ENCODE data around the gene TBC1D22A.

Gene TBC1D22A

GRCh38 chr22:46858181-46858771, 95.8 kb downstream of the TBC1D22A start:
- DNase-seq (ENCODE audit: low read depth in 2 of 2) = no peak

- DNase-seq (ENCODE audit: low read depth in 2 of 2) = no peak
Observed at GRCh38 chr22:46860562-46860961, 98.1 kb downstream of the TBC1D22A start.

- no peak for DNase-seq (ENCODE audit: low read depth in 2 of 2)
Observed at GRCh38 chr22:46861468-46862367, 99.3 kb downstream of the TBC1D22A start.

- no peak for DNase-seq (ENCODE audit: low read depth in 2 of 2)
Observed at GRCh38 chr22:46862418-46863324, 100.2 kb downstream of the TBC1D22A start.

- DNase-seq (ENCODE audit: low read depth in 2 of 2) = no peak
Observed at GRCh38 chr22:46863794-46864193, 101.3 kb downstream of the TBC1D22A start.

GRCh38 chr22:46864314-46865051, 102.0 kb downstream of the TBC1D22A start:
- DNase-seq (ENCODE audit: low read depth in 2 of 2) = no peak

GRCh38 chr22:46865052-46865434, 102.6 kb downstream of the TBC1D22A start:
- no peak for DNase-seq (ENCODE audit: low read depth in 2 of 2)

GRCh38 chr22:46865642-46866041, 103.2 kb downstream of the TBC1D22A start:
- DNase-seq (ENCODE audit: low read depth in 2 of 2) = no peak

- no peak for DNase-seq (ENCODE audit: low read depth in 2 of 2)
Observed at GRCh38 chr22:46866591-46866990, 104.1 kb downstream of the TBC1D22A start.

- no peak for DNase-seq (ENCODE audit: low read depth in 2 of 2)
Observed at GRCh38 chr22:46867106-46867505, 104.7 kb downstream of the TBC1D22A start.

- no peak for DNase-seq (ENCODE audit: low read depth in 2 of 2)
Observed at GRCh38 chr22:46869329-46869728, 106.9 kb downstream of the TBC1D22A start.

GRCh38 chr22:46869831-46870441, 107.5 kb downstream of the TBC1D22A start:
- no peak for DNase-seq (ENCODE audit: low read depth in 2 of 2)

- DNase-seq (ENCODE audit: low read depth in 2 of 2) = no peak
Observed at GRCh38 chr22:46871826-46872225, 109.4 kb downstream of the TBC1D22A start.

GRCh38 chr22:46875089-46875488, 112.6 kb downstream of the TBC1D22A start:
- no peak for DNase-seq (ENCODE audit: low read depth in 2 of 2)

- no peak for DNase-seq (ENCODE audit: low read depth in 2 of 2)
Observed at GRCh38 chr22:46876357-46876934, 114.0 kb downstream of the TBC1D22A start.

- no peak for DNase-seq (ENCODE audit: low read depth in 2 of 2)
Observed at GRCh38 chr22:46878191-46878948, 115.9 kb downstream of the TBC1D22A start.

GRCh38 chr22:46879083-46879482, 116.6 kb downstream of the TBC1D22A start:
- DNase-seq (ENCODE audit: low read depth in 2 of 2) = no peak

- DNase-seq (ENCODE audit: low read depth in 2 of 2) = no peak
Observed at GRCh38 chr22:46881373-46882118, 119.1 kb downstream of the TBC1D22A start.

Data from stimulated activated CD8-positive, alpha-beta memory T cell treated with anti-CD3 and anti-CD28 coated beads, Interleukin-15, amount 100 ng/mL, for 48 hours (primary cell).